HG03025 (cell line): Measurements from ENCODE around the gene RNFT1.
"Not testable (repeated sequence)": the region's sequence is repeated elsewhere in the genome, so short reads cannot be mapped to it uniquely, and the experiment has no call there.

ENCODE experiments used
- ATAC-seq: cut with Tn5 transposase; IDR thresholded peaks from one replicate; pipeline ENCODE4 v1.9.1; 2021; ENCODE audit warnings: mild to moderate bottlenecking, moderate library complexity; ENCODE audit not compliant: unreplicated experiment, low FRiP score

Gene RNFT1

DNA sequence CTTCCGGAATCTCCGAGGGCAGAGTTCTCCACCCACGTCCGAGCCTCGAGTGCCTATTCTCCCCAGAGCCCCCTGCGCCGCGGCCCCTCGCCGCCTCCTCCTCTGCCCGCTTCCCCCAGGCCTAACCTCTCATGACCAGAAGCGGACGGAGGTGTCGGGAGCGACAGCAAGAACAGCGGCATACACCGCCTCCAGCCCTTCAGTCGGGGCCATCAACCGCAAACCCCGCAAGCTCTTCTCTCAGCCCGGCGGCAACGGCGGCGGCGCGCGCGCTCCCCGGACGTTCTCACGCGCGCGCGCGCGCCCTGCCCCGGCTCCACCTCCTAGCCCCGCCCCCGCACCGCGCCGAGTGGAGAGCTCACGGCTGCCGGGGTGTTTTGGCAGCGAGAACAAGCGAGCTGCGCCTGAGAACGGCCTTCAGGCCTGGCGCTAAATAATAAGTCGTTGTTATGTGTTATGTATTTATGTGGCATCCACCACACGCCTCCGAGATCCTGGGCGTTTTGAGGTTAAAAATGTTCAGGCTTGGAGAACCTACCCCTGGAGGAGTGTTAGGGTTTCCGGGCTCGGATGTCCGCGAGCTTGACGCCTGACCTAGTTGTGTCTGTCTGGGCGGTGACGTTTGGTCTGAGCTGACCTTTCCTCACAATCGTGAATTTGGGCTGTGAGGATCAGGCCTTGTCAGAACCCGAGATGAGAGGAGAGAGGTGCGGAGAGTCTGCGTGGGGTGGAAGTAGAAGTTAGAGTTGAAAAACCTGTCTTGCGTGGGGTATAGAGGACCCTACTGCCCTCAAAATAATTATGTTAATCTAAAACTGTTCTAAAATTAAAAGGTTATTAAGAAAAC is at the start of gene RNFT1:
Gene RNFT1 (minus strand): TSS at position 259 of the 847 bp plus-strand sequence. CDS start 77 bp downstream, at position 182.
- ATAC-seq = peak; percentile 57

- not testable (repeated sequence) for ATAC-seq
Measured at GRCh38 chr17:60009326-60009725, 44.8 kb upstream of the RNFT1 start.

DNA sequence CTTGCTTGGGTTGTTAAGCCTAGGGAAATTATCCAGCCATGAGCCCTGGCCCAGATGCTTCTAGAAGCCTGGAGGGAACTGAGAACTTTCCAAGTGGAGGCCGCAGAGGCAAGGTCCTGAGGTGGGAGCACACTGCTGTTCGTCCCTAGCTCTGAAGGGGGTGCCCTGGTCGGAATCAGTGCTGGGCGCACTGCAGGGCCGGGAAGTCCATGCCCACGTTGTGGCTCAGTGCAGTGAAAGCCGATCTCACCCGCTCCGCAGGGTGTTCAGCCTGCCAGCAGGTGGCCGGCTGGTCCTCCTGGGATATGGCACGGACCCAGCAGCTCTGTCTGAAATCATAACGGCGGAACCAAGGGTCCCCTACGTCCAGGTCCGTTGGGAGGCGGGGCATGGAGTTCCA is 43.8 kb upstream of the RNFT1 start:
- ATAC-seq = not testable (repeated sequence)

DNA sequence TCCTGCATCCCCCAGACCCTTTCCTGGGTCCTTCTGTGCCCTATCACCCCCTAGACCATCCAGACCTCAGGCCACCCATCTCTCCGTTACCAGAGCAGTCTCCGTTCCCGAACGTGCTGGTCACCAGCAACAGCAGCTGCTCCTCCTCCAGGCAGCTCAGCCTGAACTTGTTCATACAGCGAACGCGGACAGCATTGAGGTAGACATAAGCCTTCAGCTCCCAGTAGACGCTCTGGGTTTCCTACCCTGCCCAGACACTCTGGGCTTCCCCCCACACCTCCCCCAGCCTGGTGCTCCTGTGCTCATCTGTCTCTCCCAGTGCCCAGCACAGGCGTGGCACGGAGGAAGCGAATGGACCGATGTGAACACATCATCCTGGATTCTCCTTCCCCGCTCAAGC is 41.6 kb upstream of the RNFT1 start:
- ATAC-seq = no peak

DNA sequence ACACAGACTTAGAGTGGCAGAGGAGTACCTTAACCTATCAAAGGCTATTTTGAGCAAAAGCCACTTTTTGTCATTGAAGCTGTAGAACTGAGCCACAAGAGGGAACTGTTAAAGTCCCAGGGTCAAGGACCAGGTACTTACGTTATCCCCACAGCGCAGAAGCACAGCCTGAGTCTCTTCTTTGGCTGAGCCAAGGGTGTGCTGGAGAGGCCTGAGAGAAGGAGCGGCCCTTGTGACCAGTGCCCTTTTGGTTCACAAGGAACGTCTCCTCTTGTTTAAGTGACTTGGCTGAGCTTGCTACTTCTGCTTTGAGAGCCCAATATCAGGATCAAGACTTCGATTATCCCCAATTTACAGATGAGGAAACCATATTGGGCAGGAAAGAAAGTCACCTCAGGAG is 40.0 kb upstream of the RNFT1 start:
- not testable (repeated sequence) for ATAC-seq

GRCh38 chr17:60002405-60002804 is 37.9 kb upstream of the RNFT1 start:
- ATAC-seq = not testable (repeated sequence)

- not testable (repeated sequence) for ATAC-seq
Measured at GRCh38 chr17:59996608-59997007, 32.1 kb upstream of the RNFT1 start.

GRCh38 chr17:59975166-59975565 is 10.6 kb upstream of the RNFT1 start:
- ATAC-seq = not testable (repeated sequence)

DNA sequence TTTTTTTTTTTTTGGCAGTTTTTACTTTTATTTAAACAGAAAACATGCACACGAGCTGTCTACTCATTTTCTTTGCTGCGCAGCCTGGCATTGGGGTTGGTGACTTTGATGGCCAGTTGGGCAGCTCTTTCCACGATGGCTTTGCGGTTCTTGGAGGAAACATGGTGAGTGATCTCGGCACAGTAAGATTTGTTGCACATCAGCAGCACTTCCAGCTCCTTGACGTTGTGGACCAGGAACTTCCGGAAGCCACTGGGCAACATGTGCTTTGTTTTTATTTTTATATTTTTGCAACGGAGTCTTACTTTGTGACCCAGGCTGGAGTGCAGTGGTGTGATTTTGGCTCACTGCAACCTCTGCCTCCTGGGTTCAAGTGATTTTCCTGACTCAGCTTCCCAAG is 8.9 kb upstream of the RNFT1 start:
- ATAC-seq = not testable (repeated sequence)

- no peak for ATAC-seq
Measured at GRCh38 chr17:59972778-59973177, 8.2 kb upstream of the RNFT1 start.

DNA sequence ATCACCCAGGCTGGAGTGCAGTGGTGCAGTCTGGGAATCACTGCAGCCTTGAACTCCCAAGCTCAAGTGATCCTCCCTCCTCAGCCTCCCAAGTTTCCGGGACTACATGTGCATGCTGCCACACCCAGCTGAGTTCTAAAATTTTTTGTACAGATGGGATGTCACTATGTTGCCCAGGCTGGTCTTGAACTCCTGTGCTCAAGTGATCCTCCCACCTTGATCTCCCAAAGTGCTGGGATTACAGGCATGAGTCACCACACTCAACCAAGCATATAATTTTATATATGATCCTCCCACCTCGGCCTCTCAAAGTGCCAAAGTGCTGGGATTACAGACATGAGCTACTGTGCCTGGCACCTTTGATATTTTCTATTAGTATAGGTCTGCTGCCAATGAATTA is 7.2 kb upstream of the RNFT1 start:
- ATAC-seq = not testable (repeated sequence)

DNA sequence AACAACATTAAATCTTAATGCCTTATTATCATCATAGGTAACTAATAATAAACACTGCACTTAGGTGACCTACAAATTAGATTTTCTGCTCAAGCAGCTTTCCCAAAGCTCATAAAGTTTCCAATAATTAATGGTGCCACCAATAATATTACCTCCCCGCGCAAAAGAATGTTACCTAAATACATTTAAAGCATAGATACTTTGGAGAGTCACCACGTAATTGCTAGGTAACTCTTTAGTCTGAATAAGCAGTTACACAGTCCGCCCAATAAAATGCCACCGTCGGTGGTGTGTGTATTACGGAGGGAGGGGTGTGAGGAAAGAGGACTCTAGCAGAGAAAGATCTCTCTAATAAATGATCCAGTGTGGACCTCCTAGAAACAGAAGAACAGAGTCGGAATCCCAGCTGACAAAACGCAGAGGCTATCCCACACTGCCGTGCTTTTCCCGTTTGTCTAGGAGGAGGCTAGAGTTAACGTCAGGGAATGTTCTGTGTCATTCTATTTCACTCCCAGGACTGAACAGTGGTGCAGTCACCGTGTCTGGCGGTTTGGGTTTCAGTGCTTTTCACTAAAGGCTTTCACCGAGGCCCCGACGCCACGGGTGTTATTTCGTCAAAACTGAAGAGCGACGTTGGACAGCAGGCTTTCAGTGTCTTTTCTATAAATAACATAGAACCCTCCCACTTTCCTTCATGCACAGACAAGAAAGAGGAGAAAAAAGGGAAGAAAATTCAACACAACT is 630 bp downstream of the RNFT1 start:
- ATAC-seq = peak; percentile 41

DNA sequence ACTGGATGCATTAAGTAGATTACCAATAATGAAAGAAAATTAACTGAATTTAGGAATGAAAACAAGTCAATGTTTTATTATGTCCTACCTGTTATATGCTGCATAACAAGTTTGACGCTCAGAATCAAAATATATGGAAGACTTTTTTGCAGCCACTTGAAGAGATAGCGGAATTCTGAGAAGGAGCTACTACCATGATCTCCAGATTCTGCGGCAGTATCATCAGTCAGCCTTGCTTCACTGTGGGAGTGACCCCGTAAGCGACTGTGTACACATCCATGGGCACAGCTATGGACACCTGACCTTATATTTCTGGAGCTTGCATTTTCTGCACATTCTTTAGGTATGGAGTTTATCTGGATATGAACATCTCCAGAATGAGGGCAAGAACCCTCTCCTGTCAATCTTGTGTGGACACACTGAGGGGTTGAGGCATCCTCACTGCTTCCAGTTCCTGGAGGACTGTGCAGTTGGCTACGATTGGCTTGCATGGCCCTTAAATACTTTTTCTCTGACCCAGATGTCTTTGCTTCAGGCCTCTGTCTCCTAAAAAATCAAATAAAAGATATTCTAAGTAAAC is 1.7 kb downstream of the RNFT1 start:
- ATAC-seq = no peak

- ATAC-seq = not testable (repeated sequence)
Measured at GRCh38 chr17:59959574-59959973, 5.0 kb downstream of the RNFT1 start.

GRCh38 chr17:59954856-59955255 is 9.7 kb downstream of the RNFT1 start:
- ATAC-seq = no peak

- ATAC-seq = no peak
Measured at GRCh38 chr17:59950049-59950448, 14.5 kb downstream of the RNFT1 start.

DNA sequence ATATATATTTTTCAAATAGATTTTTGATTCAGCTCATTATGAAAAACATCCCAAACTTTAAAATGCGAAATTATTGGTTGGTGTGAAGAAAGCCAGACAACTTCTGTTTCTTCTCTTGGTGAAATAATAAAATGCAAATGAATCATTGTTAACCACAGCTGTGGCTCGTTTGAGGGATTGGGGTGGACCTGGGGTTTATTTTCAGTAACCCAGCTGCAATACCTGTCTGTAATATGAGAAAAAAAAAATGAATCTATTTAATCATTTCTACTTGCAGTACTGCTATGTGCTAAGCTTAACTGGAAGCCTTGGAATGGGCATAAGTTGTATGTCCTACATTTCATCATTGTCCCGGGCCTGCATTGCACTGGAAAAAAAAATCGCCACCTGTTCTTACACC is 17.2 kb downstream of the RNFT1 start:
- not testable (repeated sequence) for ATAC-seq

GRCh38 chr17:59946433-59946832 is 18.1 kb downstream of the RNFT1 start:
- not testable (repeated sequence) for ATAC-seq

DNA sequence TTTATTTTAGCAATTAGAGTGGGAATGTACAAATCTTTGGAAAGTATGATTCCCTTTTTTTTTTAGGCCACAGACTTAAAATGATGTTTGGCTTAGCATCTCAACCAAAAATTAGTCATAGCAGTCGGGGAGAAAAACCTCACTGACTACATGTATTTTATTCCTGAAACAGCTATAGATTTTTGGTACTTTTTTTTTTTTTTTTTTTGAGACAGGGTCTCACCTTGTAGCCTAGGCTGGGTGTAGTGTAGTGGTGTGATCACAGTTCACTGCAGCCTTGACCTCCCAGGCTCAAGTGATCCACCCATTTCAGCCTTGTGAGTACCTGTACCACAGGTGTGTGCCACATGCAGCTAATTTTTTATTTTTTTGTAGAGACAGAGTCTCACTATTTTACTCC is 23.4 kb downstream of the RNFT1 start:
- no peak for ATAC-seq

- not testable (repeated sequence) for ATAC-seq
Measured at GRCh38 chr17:59940697-59941096, 23.8 kb downstream of the RNFT1 start.

DNA sequence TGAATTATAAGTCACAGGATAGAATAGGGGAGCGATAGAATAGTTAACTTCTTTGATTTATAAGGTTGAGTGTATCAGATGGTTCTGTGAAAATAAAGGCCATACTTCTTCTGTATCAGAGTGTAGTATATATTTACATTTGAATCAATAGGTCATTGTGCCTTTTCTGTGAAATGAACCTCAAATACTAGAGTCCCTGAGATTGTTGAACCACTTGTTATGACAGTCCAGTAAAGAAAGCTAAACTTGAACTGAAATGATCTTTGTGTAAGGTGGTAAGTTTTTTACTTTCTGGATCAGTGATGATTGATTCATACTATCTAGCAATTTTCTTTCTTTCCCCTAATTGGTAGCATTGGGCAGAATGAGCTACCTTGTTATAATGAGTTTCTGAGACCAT is 31.2 kb downstream of the RNFT1 start:
- not testable (repeated sequence) for ATAC-seq
